GM12874 (cell line): ENCODE data around the gene FGFR3.

Experiments
- CTCF ChIP-seq: IDR thresholded peaks from 2 replicates; pipeline ENCODE4 v1.5.1; 2011; ENCODE audit warnings: low read depth, mild to moderate bottlenecking, control low read depth, low read length, moderate library complexity; ENCODE audit not compliant: insufficient read depth

FGFR3 gene

DNA sequence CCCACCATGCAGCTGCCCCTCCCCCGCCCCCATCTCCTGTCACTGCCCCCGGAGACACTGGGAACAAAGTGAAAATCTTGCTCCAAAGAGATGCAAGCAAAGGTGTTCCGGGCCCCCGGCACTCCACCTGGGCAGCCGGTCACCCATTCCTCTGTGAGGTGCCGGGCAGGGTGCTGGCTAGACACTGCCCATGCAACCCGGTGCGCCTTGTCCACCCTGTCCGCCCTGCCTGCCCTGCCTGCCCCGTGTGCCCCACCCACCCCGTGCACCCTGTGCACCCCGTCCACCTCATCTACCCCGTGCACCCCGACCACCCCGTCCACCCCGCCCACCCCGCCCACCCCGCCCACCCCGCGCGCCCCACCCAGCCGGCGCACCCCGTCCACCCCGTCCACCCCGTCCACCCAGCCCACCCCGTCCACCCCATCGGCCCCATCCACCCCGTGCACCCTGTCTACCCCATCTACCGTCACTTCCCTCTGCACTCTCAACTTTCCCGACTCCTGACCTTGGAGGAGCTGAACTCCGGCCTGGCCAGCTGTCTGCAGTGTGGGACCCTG, 31.9 kb upstream of the FGFR3 start:
- no peak for TF ChIP-seq CTCF

DNA sequence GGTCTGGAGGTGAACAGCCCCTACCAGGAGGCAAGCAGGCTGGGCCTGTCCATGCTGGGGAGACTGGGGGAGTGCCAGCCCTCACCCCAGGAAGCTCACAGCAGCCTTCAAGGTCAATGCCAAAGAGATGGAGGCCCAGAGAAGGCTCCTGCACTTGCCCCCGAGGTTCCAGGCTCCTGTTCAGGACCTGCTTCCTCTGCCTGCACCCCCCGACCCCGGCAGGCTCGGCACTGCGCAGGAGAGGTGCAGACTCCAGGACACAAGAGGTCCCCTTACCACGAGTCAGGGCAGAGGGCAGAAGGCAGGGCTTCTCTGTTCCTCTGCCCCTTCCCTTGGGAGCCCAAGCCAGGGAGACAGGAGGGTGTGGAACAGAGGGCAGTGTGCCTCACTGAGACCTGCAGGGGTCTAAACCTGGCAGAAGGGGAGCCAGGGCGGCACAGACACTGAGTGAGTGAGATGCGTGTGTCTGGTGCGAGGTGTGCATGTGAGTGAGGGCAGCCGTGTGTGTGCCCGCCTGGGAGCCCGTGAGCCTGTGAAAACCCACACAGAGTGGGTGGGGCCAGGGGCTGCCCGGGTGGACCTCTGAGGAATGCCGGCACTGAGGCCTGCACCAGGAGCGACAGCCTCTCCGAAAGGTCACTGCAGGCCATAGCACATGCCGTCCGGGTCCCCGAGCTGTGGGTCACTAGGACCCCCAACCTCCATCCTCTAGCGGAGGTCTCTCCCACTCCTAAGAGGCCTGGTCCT, 30.7 kb upstream of the FGFR3 start:
- no peak for TF ChIP-seq CTCF

DNA sequence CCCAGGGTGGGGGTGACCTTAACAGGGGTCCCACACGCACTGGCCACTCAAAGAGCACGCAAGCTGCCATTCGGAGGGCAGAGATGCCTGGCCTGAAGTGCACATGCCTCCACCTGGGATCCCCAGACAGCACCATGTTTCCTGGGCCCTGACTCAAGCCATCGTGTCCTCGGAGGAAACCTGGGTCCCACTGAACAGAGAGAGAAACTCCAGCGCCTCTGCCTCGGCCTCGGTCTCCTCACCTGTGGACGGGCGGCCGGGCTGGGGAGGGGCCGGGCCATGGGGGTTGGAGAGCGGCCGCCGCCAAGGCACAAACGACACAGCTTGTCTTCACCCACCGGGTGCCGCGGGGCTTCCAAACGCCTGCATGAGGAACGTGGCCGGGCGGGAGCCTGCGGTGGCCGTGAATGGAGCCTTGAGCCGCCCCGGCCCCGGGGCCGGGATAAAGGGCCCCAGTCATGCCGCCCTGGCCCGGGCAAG, 30.0 kb upstream of the FGFR3 start:
- no peak for TF ChIP-seq CTCF

DNA sequence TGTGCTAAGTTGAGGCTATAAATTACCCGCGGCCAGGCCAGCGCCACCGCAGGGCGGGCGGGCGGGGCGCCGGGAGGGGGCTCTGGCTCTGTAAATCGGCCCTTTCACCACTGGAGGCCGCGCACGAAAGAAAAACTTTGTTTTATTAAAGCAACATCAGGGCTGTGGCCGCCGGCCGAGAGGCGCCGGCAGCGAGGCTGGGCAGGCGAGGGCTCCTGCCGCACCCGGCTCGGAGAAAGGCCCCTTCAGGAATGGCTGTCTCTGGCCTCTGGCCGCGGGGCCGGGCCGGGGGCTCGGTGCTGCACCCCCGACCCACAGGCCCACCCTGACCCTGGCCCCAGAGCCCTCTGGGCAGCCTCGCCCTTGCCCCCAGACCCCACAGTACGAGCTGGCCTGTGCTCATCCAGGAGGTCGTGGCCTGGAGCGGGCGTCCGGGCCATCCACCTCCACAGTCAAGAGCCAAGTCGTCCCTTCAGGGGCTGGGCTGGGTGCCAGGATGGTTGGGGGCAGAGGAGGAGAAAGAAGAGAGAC, 29.5 kb upstream of the FGFR3 start:
- TF ChIP-seq CTCF: no peak

- TF ChIP-seq CTCF: no peak
These were observed 28.4 kb upstream of the FGFR3 start for GRCh38 chr4:1764670-1765069.

DNA sequence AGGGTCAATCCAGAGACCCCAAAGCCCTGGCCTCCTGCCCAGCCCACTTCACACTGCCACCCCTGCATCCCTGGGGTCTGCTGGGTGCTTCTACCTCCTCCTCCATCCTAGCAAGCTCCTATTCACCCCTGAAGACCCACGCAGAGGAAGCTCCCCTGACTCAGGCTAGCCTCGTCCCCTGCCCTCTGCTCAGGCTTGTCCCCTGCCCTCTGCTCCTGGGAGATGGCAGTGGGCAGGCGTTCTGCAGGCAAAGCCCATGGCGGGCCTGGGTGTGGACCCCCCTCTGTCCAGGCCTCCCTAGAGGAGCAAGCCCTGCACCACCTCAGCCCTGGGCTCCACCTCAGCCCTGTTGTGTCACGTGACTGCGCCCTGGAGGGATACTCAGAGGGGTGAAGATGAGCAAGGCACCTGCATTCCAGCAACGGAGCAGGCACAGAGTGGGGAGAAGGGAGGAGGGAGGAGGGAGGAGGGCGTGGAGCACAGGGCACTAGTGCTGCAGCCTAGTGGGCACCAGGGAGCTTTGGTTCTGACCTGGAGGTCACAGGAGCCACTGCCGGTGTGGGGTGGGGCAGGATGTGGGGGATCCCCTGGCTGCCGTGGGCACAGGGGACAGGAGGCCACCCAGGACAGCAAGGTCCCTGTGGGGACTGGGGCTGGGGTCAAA, 27.6 kb upstream of the FGFR3 start:
- TF ChIP-seq CTCF: no peak
